ENCODE results near the gene MEN1. TPM values are rescaled to one million over a fixed set of nuclear protein-coding genes. Genes with fewer than 3 reads are reported as not detected.
A peak's percentile ranks its signal among the peaks of the same experiment; 100 is the strongest.

MEN1 gene
- total RNA-seq, 6 donors from 2014 or later: 15.4 to 47.1 (median 24.4) TPM

DNA sequence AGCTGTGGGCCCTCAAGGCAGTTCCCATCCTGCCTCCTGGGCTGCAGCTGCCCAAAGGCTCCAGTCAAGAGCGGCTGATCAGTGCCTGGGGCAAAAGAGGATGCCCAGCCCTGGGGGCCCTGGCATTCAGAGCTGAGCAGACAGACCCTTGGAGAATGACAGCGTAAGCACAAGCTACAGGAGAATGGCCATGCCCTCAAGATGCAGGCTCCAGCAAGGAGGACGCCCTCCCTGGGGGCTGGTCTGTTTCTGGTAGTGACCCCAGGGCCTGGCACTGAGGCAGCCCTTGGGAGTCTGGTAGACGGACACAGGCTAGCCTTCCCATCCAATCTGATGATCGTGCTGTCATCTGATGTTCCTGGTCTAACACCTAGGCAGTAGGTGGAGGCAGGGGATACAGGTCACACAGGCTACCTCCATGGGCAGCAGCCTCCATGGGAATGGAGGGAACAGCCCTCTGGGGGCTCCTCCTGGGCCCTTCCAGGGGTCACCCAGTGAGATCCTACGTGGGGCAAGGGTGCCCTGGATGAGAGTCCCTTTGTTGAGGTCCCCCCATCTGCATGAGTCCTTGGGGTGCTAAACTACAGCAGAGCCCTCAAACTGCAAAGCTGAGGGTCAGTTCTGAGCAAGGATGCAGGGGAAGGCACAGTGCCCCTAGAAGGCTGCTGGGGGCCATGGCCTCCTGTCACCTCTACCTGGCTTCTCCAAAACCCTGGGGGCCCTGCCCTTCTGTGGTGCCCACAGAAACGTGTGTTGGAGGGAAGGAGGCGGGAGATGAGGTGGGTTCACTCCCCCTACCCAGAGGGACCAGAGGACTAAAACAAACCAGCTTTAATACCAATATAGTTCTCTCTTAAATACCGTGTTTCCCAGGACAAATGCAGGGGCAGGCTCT, 21.8 kb downstream of the MEN1 start:
- H3K36me3 ChIP-seq: peaks cover 0 to 48% (median 30%) of the 10 kb centered on the region in 4 donors
- no peaks in the 10 kb centered on the region for H3K27me3 ChIP-seq
- no peak for TF ChIP-seq POLR2A (IDR thresholded peaks at IDR 0.05)
- TF ChIP-seq POLR2AphosphoS5 (IDR thresholded peaks at IDR 0.05): no peak
- TF ChIP-seq, protein P1, sequence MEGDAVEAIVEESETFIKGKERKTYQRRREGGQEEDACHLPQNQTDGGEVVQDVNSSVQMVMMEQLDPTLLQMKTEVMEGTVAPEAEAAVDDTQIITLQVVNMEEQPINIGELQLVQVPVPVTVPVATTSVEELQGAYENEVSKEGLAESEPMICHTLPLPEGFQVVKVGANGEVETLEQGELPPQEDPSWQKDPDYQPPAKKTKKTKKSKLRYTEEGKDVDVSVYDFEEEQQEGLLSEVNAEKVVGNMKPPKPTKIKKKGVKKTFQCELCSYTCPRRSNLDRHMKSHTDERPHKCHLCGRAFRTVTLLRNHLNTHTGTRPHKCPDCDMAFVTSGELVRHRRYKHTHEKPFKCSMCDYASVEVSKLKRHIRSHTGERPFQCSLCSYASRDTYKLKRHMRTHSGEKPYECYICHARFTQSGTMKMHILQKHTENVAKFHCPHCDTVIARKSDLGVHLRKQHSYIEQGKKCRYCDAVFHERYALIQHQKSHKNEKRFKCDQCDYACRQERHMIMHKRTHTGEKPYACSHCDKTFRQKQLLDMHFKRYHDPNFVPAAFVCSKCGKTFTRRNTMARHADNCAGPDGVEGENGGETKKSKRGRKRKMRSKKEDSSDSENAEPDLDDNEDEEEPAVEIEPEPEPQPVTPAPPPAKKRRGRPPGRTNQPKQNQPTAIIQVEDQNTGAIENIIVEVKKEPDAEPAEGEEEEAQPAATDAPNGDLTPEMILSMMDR (IDR thresholded peaks at IDR 0.05): no peak
- no peak for TF ChIP-seq EP300 (IDR thresholded peaks at IDR 0.05)
- no peak for ATAC-seq (ENCODE audit: low FRiP score in 2 of 2)
- peak overlapping the region in 3 of 4 donors; percentile 33 to 61 (median 42) for H3K27ac ChIP-seq
- no peak for DNase-seq
- no peaks in the 10 kb centered on the region for H3K9me3 ChIP-seq
- no peak overlapping the region for H3K4me3 ChIP-seq
- WGBS, 2 donors: 78 to 92% methylated on average over 5 to 9 of the region's 9 CpGs
- H3K4me1 ChIP-seq: peaks cover 0 to 11% (median 5%) of the 10 kb centered on the region in 4 donors

DNA sequence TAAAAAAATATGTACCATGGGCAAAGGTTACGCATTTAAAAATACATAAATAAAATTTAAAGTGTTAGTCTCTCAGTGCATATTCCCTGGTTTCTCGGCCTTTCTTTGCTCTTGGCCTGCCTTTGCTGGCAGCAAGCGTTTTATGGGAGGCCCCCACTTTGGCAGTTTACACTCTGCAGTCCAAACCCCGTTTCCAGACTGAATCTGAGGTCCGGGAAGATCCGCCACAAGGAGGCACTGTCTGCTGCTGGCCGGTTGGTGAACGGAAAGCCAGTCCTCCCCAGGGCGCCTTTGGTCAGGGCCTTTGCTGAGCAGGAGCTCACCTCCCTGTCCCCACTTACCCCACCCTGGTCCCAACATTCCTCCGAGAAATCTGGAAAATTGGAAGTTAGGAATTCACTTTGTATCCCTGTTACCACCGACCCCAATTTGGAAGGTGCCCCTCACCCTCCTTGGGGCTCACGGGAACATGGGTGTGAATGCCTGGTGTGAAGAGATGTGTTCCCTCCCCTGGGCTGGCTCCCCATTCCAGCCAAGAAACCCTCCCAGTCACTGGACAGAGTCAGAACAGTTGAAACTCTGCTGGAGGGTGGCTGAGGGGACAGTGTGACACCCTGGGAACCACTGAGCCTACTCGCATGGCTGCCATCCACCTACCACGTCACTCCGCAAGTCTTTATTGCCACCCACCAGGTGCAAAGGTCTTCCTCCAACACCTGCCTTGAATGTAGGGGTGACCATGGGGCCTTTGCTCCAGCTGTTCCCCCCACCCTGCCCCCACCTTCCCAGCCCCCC, 22.6 kb downstream of the MEN1 start:
- H3K9me3 ChIP-seq: no peaks in the 10 kb centered on the region
- 19 to 43% methylated on average over 7 to 15 of the region's 15 CpGs for WGBS, 2 donors
- no peak overlapping the region for H3K4me3 ChIP-seq
- peaks cover 0 to 10% (median 2%) of the 10 kb centered on the region in 4 donors for H3K4me1 ChIP-seq
- DNase-seq: peak in 1 of 2 donors; percentile 73
- peaks cover 0 to 46% (median 30%) of the 10 kb centered on the region in 4 donors for H3K36me3 ChIP-seq
- H3K27ac ChIP-seq: peak overlapping the region in 3 of 4 donors; percentile 33 to 61 (median 42)
- ATAC-seq (ENCODE audit: low FRiP score in 2 of 2): peak; percentile 75 to 79
- TF ChIP-seq, protein P1 (IDR thresholded peaks at IDR 0.05): peak; percentile 56 to 70 (median 64)
- no peak for TF ChIP-seq POLR2A (IDR thresholded peaks at IDR 0.05)
- TF ChIP-seq POLR2AphosphoS5 (IDR thresholded peaks at IDR 0.05): no peak
- TF ChIP-seq EP300 (IDR thresholded peaks at IDR 0.05): no peak
- no peaks in the 10 kb centered on the region for H3K27me3 ChIP-seq

DNA sequence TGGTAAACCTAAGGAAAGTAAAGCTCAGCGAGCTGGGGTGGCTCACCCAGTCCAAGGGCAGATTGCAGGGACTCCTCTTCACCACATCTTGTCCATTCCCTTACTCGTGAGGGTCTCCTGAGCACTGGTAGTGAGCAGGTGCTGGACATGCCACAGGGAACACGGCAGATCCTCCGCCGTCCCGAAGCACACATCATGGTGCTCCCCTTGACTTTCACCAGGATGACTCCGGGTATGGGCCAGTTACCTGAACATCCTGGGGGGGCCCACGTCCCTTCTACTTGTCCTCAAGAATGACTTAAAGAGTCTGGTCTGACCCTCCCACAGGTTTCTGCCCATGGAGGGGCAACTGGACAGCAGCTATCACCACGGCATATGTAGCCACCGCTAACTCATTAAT, 24.0 kb downstream of the MEN1 start:
- H3K27me3 ChIP-seq: no peaks in the 10 kb centered on the region
- no peak overlapping the region for H3K4me3 ChIP-seq
- TF ChIP-seq EP300 (IDR thresholded peaks at IDR 0.05): no peak
- DNase-seq (no peak), ATAC-seq (ENCODE audit: low FRiP score in 2 of 2) (no peak)
- peaks cover 0 to 32% (median 24%) of the 10 kb centered on the region in 4 donors for H3K36me3 ChIP-seq
- no peak overlapping the region for H3K27ac ChIP-seq
- H3K4me1 ChIP-seq: peaks cover 0 to 10% (median 2%) of the 10 kb centered on the region in 4 donors
- WGBS, 2 donors: 94% methylated on average over 10 of the region's 10 CpGs
- H3K9me3 ChIP-seq: no peaks in the 10 kb centered on the region

DNA sequence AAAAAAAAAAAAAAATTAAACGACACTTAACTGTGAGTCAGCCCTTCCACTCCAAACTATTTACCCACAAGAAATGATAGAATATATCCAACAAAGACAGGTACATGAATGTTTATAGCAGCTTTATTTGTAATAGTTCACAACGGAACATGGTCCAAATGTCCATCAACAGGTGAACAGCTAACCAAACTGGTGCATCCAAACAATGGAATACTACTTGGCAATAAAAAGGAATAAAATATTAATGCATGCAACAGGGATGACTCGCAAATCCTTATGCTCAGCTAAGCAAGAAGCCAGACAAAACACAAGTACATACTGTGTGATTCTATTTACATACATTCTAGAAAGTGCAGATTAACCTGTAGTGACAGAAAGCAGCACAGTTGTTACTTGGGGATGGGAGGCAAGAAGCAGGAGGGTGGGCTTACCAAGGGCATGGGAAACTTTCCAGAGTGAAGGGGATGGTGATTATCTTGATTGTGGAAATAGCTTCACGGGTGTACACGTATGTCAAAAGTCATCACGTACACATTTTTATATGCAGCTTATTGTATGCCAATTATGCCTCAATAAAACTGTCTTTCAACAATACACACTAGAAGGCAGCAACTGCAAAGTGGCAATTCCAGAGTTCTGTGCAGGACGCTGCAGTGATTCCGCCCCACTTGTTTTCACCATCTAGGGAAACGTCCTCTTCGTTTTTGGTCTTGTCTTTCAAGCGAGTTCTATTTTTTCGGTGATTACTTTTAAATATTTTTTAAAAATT, 25.4 kb downstream of the MEN1 start:
- Histone ChIP-seq H3K27ac (no peak overlapping the region), H3K27me3 (no peaks in the 10 kb centered on the region), H3K9me3 (no peaks in the 10 kb centered on the region), H3K4me3 (no peak overlapping the region), H3K36me3 (peaks cover 0 to 20% (median 18%) of the 10 kb centered on the region in 4 donors), H3K4me1 (peaks cover 0 to 11% (median 2%) of the 10 kb centered on the region in 4 donors)
- WGBS, 2 donors: 88 to 89% methylated on average over 12 of the region's 12 CpGs
- DNase-seq (no peak), ATAC-seq (ENCODE audit: low FRiP score in 2 of 2) (no peak)
- TF ChIP-seq, protein P1 (IDR thresholded peaks at IDR 0.05): no peak
- TF ChIP-seq EP300 (IDR thresholded peaks at IDR 0.05) (no peak), POLR2A (IDR thresholded peaks at IDR 0.05) (no peak), POLR2AphosphoS5 (IDR thresholded peaks at IDR 0.05) (no peak)

All from upper lobe of left lung (tissue), 6 donors.